Glomerular visceral epithelial cell (primary cell): Measurements from ENCODE around the gene ST6GALNAC3.

Source experiments
- DNase-seq: peaks from one replicate; pipeline ENCODE4 v3.0.0-alpha.2; 2016; ENCODE audit errors: extremely low spot score

ST6GALNAC3 gene

GRCh38 chr1:76430531-76430930, 356.0 kb downstream of the ST6GALNAC3 start:
- no peak for DNase-seq

GRCh38 chr1:76433526-76433925, 359.0 kb downstream of the ST6GALNAC3 start:
- no peak for DNase-seq

DNA sequence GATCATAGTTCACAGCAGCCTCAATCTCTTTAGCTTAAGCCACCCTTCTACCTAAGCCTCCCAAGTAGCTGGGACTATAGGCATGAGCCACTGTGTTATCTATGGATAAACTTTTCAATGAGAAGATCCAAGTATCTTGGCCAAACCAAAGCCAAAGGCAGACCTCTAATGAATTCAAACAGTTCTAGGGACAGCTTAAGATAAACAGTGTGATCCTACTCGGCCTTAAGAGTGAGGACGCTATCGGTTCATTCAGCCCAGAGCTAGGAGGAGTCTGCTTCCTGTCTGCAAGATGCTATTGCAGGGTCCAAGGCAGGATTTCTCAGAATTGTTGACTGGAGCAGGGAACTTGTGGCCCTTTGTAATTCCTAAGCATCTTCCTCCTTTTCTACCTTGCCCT, 368.7 kb downstream of the ST6GALNAC3 start:
- DNase-seq: no peak

- DNase-seq: no peak
These were observed 370.2 kb downstream of the ST6GALNAC3 start for GRCh38 chr1:76444773-76445172.

DNA sequence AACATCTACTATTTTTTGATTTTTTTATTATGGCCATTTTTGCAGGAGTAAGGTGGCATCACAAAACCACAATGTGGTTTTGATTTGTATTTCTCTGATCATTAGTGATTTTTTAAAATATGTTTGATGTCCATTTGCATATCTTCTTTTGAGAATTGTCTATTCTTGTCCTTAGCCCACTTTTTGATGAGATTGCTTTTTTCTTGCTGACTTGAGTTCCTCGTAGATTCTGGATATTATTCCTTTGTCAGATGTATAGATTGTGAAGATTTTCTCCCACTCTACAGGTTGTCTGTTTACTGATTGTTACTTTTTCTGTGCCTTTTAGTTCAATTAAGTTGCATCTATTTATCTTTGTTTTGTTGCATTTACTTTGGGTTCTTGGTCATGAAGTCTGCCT, 375.7 kb downstream of the ST6GALNAC3 start:
- DNase-seq: no peak

GRCh38 chr1:76463278-76463677, 388.7 kb downstream of the ST6GALNAC3 start:
- DNase-seq: no peak

- DNase-seq: no peak
These were observed 389.3 kb downstream of the ST6GALNAC3 start for GRCh38 chr1:76463849-76464248.

- no peak for DNase-seq
These were observed 390.5 kb downstream of the ST6GALNAC3 start for GRCh38 chr1:76465030-76465429.

DNA sequence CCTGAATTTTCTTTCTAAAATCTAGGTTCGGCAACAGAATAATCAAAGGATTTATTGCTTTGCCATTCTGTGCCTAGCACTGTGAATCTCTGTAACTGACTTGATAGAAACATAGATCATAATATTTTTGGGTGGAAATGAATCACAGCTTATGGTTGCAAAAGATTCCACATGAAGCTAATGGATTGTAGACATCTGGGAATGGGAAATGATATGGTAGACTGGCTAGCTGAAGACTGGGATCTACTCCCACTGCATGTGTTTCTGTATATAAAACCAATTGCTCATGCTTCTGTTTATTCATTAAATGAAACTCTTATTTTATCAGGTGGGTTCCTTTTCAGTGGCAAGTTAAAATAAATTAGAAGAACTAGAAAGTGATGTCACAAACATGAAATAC, 395.6 kb downstream of the ST6GALNAC3 start:
- DNase-seq: no peak

DNA sequence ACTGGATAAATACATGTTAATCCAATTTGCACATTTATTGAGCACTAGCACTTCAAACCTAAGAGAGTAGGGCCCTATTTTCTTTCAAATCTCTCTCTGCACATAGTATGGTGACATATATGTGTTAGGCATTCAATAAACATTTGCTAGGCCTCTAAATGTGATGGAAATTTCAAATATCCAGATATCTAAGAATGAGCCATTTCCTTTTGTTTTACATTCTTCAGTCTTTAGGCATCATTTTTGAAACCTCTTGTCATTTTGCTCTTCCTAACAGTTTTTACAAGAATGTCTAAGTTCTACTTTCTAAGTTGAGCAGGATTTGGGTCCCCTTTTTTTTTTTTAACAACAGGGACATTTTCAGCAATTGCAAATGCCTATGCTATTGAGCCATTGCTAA, 397.0 kb downstream of the ST6GALNAC3 start:
- DNase-seq: no peak

DNA sequence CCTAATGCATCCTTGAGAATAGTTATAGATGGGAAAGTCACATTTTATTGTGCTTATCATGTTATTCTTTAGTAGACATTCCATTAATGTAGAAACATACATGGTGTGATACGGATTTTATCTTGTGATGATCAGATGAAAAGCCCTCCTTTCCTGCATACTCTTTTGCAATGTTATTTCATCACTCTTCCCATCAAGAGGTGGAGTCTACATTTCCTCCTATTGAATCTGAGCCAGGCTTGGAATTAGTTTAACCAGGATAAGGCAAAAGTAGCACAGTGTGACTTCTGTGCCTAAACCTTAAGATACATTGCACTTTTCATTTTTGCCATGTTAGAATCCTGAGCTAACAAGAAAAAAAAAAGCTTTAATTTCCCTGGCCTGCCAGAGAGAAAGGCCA, 399.0 kb downstream of the ST6GALNAC3 start:
- no peak for DNase-seq

DNA sequence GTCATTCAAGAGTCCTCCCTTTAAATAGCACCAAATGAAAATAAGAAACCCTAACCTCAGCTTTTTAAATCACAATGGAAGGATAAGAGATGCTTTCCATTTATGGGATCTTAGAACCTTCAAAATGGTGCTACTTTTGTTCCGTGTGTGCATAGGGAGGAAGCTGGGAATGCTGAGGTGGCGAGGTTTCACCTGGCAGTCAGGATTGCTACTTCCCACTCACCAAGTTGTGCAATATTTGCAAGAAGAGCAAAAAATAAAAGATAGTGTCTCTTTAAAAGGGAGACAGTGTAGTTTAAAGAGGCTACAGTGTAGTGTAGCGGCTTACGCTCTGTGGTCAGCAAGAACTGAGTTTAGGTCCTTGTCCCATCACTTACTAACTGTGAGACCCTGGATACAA, 400.4 kb downstream of the ST6GALNAC3 start:
- DNase-seq: no peak

- no peak for DNase-seq
These were observed 402.6 kb downstream of the ST6GALNAC3 start for GRCh38 chr1:76477156-76477555.

- no peak for DNase-seq
These were observed 406.3 kb downstream of the ST6GALNAC3 start for GRCh38 chr1:76480827-76481226.

- DNase-seq: no peak
These were observed 407.1 kb downstream of the ST6GALNAC3 start for GRCh38 chr1:76481672-76482071.

GRCh38 chr1:76482272-76482671, 407.7 kb downstream of the ST6GALNAC3 start:
- DNase-seq: no peak

GRCh38 chr1:76491737-76492136, 417.2 kb downstream of the ST6GALNAC3 start:
- no peak for DNase-seq

DNA sequence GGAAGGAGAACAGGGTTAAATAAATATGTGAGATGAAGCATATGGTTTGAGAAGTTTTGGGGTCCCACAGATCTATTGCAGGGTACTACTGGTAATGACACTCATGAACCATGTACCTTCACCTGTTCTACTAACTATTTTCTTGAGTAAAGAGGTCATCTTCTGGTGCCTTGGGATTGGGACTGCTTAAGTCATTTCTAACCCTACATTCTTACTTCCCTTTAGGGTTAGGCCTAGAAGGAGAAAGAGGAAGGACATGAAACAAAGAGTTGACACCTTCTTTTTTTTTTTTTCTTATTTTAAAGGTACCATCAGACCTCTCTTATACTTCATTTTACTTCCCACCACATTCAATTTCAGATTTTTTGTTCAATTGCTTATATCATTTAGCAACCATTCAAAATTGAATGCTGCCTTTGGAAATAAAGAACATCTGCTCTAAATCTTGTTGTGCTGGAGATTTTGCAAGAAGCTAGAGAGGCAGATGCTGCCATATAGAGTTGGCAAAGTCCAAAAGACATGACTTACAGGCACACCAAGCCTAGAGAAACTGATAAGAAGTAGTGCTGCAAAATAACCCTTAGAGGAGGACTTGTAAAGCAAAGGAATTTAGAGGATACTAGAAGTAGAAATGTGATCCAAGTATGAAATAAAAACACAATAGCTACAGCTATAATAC, 418.3 kb downstream of the ST6GALNAC3 start:
- DNase-seq: no peak

GRCh38 chr1:76494807-76495206, 420.3 kb downstream of the ST6GALNAC3 start:
- no peak for DNase-seq

DNA sequence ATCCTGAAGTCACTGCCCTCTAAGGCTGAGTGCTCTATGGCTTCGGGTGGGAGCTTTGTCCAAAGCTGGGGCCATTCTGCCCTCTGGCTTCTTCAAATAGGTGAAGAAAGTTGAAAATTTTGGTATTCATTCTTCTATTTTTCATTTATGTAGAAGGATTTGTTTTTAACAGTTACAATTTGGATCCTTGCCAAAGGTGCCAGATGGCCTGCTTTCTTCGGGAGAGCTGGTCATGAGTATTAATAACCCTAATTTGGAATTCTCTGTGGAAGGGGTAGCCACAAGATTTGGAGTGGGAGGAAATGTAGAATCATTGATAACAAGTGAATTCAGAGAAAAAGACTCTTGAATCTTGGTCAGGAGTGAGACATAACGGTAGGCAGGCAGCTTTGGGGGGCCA, 422.3 kb downstream of the ST6GALNAC3 start:
- no peak for DNase-seq

GRCh38 chr1:76500116-76500515, 425.6 kb downstream of the ST6GALNAC3 start:
- DNase-seq: no peak

DNA sequence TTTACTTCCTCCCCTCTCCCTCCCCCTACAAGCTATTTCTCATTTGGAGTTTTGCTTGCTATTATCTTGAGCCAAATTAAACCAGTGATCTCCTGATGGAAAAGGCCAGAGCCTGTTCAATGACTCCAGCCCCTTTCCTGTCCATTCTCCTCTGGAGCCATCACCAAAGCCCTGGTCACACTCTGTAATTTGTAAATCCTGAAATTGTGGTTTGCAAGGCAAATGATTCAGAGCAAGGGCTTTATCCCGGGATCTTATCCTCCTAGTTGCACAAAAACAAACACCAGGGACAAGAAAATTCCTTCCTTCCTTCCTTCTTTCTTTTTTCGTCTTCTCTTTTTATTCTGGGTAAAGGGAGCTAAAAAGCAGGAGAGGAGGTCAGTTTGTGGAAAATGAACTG, 426.6 kb downstream of the ST6GALNAC3 start:
- no peak for DNase-seq

DNA sequence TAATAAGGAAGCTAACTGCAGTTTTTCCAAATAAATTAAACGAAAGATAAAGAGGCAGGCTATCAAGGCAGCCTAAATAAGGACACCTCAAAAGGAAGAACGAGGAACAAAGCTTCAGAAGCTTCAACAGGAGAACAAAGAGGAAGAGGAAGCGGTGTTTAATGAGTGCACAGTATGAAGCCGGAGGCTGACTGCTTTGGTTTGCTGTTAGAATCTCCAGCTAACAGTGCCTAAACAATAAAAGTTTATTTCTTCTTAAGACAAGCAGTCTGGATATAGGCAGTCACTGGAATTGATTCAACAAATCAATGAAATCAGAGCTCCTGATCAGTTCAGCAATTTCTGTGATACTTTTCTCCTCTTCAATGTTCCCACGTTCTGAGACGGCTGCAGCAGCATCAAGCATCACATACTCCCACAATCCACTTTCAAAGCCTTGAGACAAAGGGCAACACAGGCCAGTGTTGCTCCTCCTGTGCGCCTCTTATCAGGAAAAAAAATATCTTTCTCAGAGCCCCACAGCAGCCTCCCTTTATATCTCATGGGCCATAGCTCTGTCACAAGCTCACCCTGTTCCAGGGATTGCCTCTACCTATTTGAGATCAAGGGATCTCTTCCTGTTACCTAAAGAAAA, 427.2 kb downstream of the ST6GALNAC3 start:
- DNase-seq: no peak

- no peak for DNase-seq
These were observed 428.6 kb downstream of the ST6GALNAC3 start for GRCh38 chr1:76503100-76503499.
